Measurements from ENCODE around the gene KLHL2. TPM values are rescaled to one million over a fixed set of nuclear protein-coding genes. Genes with fewer than 3 reads are reported as not detected.
"Not testable (repeated sequence)": the region's sequence is repeated elsewhere in the genome, so short reads cannot be mapped to it uniquely, and the experiment has no call there.

Gene KLHL2
- total RNA-seq, 1 experiment from 2014 or later: 23.7 TPM

- no peak overlapping the region for H3K27ac ChIP-seq (ENCODE audit: low read depth, low read length, poor library complexity, severe bottlenecking)
- TF ChIP-seq CTCF (conservative IDR thresholded peaks at IDR 0.05; ENCODE audit: low read depth, low read length): no peak
- no peak for TF ChIP-seq EZH2 (IDR thresholded peaks at IDR 0.05; ENCODE audit: borderline replicate concordance, low read depth, low read length, poor library complexity, severe bottlenecking)
- POLR2A ChIA-PET (ENCODE audit: low non-redundant PET): no interaction called here
- BruUV-seq (replicated peaks): no TSS peak
- intact Hi-C loops (cut with micrococcal nuclease; ENCODE audit: unreplicated experiment): no loop called here
- no peaks in the 10 kb centered on the region for H3K36me3 ChIP-seq (ENCODE audit: insufficient read depth, low read length, poor library complexity, severe bottlenecking)
- no peaks in the 10 kb centered on the region for H3K9me3 ChIP-seq (ENCODE audit: low read depth, low read length, poor library complexity, severe bottlenecking)
- no peaks in the 10 kb centered on the region for H3K4me1 ChIP-seq (ENCODE audit: insufficient read depth, low read length, poor library complexity, severe bottlenecking)
- H3K27me3 ChIP-seq (replicated peaks; ENCODE audit: insufficient read depth, low read depth, low read length, poor library complexity): no peaks in the 10 kb centered on the region
- CTCF ChIA-PET: no interaction called here
- H3K4me3 ChIP-seq (ENCODE audit: low read depth, low read length, poor library complexity, severe bottlenecking): no peak overlapping the region
- no peak for DNase-seq (ENCODE audit: low spot score)
Measured at GRCh38 chr4:165167650-165168049, 39.7 kb upstream of the KLHL2 start.

DNA sequence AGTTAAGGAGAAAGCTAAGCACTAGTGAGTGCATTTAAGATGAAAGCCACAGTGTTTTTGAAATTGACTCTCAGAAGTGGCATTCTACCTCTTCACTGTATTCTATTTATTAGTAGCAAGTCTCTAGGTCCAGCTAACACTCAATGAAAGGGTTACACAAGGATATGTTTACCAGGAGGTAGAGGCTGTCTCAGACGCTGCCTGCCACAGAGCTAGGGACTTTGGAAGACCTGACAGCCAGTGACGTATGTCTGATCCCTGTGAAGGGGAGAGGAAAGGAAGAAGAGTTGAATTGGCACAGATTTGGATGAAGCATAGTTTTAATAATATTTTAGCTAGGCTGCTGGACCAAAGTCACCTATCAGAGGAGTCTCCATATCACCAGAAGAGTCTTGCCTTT is 36.5 kb upstream of the KLHL2 start:
- H3K9me3 ChIP-seq (ENCODE audit: low read depth, low read length, poor library complexity, severe bottlenecking): no peaks in the 10 kb centered on the region
- H3K36me3 ChIP-seq (ENCODE audit: insufficient read depth, low read length, poor library complexity, severe bottlenecking): no peaks in the 10 kb centered on the region
- CTCF ChIA-PET: no interaction called here
- intact Hi-C loops (cut with micrococcal nuclease; ENCODE audit: unreplicated experiment): no loop called here
- no peak for DNase-seq (ENCODE audit: low spot score)
- H3K27ac ChIP-seq (ENCODE audit: low read depth, low read length, poor library complexity, severe bottlenecking): no peak overlapping the region
- H3K27me3 ChIP-seq (replicated peaks; ENCODE audit: insufficient read depth, low read depth, low read length, poor library complexity): no peaks in the 10 kb centered on the region
- TF ChIP-seq CTCF (conservative IDR thresholded peaks at IDR 0.05; ENCODE audit: low read depth, low read length) (no peak), EZH2 (IDR thresholded peaks at IDR 0.05; ENCODE audit: borderline replicate concordance, low read depth, low read length, poor library complexity, severe bottlenecking) (no peak)
- no TSS peak for BruUV-seq (replicated peaks)
- POLR2A ChIA-PET (ENCODE audit: low non-redundant PET): no interaction called here
- H3K4me1 ChIP-seq (ENCODE audit: insufficient read depth, low read length, poor library complexity, severe bottlenecking): no peaks in the 10 kb centered on the region
- no peak overlapping the region for H3K4me3 ChIP-seq (ENCODE audit: low read depth, low read length, poor library complexity, severe bottlenecking)

DNA sequence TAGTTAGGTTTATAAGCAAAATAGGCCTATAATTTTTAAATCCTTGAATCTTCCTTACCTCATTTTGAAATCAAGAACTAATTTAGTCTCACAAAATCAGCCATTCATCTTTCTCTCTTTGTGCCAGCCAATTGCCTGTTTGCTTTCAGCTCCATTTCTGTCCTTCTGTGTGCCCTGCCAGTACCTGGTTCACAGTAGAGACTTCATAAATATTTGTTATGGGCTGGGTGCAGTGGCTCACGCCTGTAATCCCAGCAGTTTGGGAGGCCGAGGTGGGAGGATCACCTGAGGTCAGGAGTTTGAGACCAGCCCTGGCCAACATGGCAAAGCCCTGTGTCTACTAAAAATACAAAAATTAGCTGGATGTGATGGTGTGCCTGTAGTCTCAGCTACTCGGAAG is 31.9 kb upstream of the KLHL2 start:
- DNase-seq (ENCODE audit: low spot score): not testable (repeated sequence)

GRCh38 chr4:165175879-165176278 is 31.5 kb upstream of the KLHL2 start:
- DNase-seq (ENCODE audit: low spot score): no peak

More for the DNA sequence above, 31.9 kb upstream of the KLHL2 start:
- CTCF ChIA-PET; H3K4me1 ChIP-seq (ENCODE audit: insufficient read depth, low read length, poor library complexity, severe bottlenecking); H3K9me3 ChIP-seq (ENCODE audit: low read depth, low read length, poor library complexity, severe bottlenecking); H3K4me3 ChIP-seq (ENCODE audit: low read depth, low read length, poor library complexity, severe bottlenecking); H3K36me3 ChIP-seq (ENCODE audit: insufficient read depth, low read length, poor library complexity, severe bottlenecking); H3K27ac ChIP-seq (ENCODE audit: low read depth, low read length, poor library complexity, severe bottlenecking); H3K27me3 ChIP-seq (replicated peaks; ENCODE audit: insufficient read depth, low read depth, low read length, poor library complexity); POLR2A ChIA-PET (ENCODE audit: low non-redundant PET); intact Hi-C loops (cut with micrococcal nuclease; ENCODE audit: unreplicated experiment); BruUV-seq (replicated peaks): not testable (repeated sequence)

More at GRCh38 chr4:165175879-165176278, 31.5 kb upstream of the KLHL2 start:
- BruUV-seq (replicated peaks): no TSS peak
- CTCF ChIA-PET: no interaction called here
- POLR2A ChIA-PET (ENCODE audit: low non-redundant PET): no interaction called here
- H3K4me3 ChIP-seq (ENCODE audit: low read depth, low read length, poor library complexity, severe bottlenecking): no peak overlapping the region
- H3K27me3 ChIP-seq (replicated peaks; ENCODE audit: insufficient read depth, low read depth, low read length, poor library complexity): no peaks in the 10 kb centered on the region
- no peak overlapping the region for H3K27ac ChIP-seq (ENCODE audit: low read depth, low read length, poor library complexity, severe bottlenecking)
- intact Hi-C loops (cut with micrococcal nuclease; ENCODE audit: unreplicated experiment): no loop called here
- no peaks in the 10 kb centered on the region for H3K4me1 ChIP-seq (ENCODE audit: insufficient read depth, low read length, poor library complexity, severe bottlenecking)
- no peaks in the 10 kb centered on the region for H3K36me3 ChIP-seq (ENCODE audit: insufficient read depth, low read length, poor library complexity, severe bottlenecking)
- no peaks in the 10 kb centered on the region for H3K9me3 ChIP-seq (ENCODE audit: low read depth, low read length, poor library complexity, severe bottlenecking)
- no peak for TF ChIP-seq CTCF (conservative IDR thresholded peaks at IDR 0.05; ENCODE audit: low read depth, low read length)
- no peak for TF ChIP-seq EZH2 (IDR thresholded peaks at IDR 0.05; ENCODE audit: borderline replicate concordance, low read depth, low read length, poor library complexity, severe bottlenecking)
